Globus pallidus (tissue), 1 donor: Measurements from ENCODE around the gene VSIR.

Experiments
- DNase-seq: peaks from one replicate; pipeline ENCODE4 v3.0.0-alpha.2; 2015; ENCODE audit warnings: low spot score

VSIR gene

DNA sequence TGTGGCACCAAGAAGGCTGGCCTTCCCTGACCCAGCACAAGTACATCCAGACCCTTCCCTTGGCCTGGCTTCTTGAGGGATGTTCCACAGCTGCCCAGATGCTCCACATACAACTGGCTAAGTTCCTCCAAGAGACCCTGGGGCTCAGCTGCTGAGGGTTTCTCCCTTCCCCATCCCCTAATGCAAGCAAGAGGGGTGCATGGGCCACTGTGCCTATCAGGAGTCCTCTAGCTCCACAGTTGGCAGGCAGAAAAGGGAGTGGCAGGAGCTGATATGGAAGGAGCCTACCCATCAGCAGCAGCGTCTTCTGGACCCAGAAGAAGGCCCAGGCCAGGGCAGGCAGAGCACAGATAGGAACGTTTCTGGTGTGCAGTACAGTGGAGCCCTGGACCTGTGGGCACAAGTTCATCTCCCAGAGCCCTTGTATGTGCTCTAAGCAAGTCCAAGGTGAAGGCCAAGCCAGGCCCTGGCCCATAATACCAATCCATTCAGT, 26.2 kb downstream of the VSIR start:
- DNase-seq, result no peak

DNA sequence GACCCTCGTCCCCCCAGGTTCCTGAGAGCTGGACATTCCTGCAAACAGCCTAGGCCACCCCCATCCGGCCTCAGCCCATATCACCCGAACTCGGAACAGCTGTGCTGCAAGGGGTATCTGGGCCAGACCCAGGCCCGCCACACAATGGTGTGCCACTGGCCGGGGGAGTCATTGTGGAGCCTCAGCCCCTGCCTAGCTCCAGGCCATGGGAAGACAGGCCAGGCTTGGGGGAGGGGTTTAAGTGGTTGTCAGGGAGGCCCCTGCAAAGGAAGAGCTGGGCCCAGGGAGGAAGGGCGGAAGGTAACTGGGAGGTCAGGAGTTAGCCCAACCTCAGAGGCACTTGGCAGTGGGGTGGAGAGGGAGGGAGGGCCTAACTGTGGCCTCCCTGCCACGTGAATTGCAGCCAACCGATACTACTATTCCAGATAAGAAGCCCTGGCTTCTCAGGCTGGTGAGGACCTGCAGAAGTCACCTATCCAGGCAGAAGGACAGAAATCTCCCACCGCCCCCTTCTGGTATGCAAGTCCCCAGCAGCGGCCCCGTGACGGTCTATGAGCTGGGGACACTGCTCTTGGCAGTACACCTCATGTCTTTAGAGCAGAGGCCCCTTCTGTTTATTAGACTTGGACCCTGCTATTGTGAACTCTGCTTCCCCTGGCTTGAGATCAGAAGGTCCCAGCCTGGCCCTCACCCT, 26.8 kb downstream of the VSIR start:
- no peak for DNase-seq

DNA sequence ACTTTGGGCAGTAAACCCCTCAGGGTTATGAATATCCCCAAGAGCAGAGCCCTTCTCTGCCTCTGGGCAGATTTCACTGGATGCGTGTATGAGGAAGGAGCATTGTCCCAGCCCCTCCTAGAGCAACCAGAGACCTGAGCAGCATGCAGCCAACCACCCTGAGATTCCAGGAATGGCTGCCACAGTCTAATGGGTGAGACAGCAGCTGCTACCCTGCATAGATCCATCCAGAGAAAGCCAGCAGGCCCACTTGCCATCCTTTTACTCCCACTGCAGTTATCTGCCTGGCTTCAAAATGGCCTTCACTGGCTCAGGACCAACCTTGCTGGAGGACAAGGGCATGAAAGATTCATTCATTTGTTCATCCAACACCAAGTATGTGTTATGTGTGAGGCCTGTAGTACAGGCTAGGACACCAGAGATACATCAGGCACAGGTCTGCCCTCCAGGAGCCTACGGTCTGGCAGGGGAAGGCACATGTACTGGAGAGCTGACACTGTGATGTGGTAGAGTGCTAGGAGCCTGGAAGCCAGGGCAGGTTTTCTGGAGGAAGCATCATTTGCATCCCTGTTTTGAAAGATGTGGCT, 27.6 kb downstream of the VSIR start:
- DNase-seq, result no peak

DNA sequence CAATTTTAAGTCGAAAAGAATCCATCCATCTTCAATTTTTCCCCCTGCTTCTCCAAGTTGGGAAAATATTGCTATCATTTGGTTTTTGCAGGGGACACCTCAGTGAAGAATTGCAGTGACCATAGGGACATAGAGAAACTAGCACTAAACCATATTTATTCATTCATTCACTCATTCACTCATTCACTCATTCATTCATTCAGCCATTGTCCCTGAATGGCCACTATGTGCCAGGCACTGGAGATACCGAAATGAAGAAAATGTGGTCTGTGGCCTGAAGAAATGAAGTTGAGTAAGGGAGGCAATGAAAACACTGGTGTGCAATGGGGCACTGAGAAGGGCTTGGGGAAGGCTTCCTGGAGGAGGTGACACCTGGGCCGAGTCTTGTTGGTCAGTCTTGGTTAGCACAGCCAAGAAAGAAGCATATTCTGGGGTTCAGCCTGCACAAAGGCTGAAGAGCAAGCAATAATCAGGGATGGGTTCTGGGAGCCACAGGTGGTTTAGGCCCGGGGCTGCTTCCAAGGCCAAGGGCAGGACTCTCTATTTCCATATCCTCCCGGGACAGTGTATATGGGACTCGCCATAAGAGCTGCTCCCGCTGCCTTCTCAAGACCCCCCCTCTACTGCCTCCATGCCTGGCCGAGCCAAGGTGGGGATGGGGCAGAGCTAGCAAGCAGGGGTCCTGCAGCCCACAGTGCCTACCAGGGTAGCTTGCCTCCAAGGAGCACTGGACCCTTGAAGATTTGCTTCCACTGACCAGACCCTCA, 28.2 kb downstream of the VSIR start:
- no peak for DNase-seq

GRCh38 chr10:71743866-71744265, 29.5 kb downstream of the VSIR start:
- DNase-seq, result no peak

GRCh38 chr10:71743089-71743838, 30.1 kb downstream of the VSIR start:
- no peak for DNase-seq

GRCh38 chr10:71742301-71743088, 30.8 kb downstream of the VSIR start:
- no peak for DNase-seq

- DNase-seq, result no peak
These were observed 31.6 kb downstream of the VSIR start for GRCh38 chr10:71741671-71742070.

DNA sequence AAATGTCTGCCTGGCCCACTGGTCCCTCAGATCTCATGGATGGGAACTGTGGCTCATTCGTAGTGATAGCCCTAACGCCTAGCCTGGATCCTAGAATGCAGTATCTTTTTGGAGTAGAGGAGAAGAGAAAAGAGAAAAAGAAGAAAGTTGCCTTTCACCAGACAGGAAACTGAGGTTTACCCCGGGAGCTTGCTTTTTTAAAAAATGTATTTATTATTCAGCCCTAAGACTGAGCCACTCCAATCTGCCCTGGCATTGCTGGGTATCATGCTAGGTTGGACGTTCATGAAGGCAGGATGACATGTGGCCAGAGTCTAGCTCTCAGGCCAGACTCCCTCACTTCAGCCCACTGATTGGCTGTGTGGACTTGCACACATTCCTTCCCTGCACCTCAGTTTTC, 32.3 kb downstream of the VSIR start:
- no peak for DNase-seq

DNA sequence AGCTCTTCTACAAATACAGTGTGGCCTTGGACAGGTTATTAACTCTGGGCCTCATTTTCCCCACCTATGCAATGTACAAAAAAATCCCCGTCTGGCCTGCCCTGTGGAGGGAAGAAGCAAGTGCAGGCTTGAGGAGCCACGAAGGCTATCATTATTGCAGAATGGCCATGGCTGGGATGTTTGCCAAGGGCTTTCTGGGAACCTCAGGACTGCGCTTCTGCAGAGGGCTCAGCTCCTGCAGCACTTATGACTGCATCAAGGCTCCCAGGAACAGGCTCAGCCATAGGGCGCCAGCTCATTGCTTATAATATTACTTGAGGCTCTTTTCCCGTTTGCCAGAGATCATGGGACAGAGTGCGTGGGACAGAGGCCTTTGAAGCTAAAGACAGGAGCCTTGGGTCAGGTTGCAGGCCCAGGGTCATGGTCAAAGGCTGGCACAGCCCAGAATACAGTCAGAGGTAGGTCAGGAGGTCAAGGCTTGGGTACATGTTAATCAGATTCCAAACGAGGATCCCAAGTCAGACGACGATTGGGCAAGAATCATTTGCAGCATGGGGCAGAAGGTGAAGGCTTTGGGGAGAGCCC, 33.2 kb downstream of the VSIR start:
- no peak for DNase-seq

DNA sequence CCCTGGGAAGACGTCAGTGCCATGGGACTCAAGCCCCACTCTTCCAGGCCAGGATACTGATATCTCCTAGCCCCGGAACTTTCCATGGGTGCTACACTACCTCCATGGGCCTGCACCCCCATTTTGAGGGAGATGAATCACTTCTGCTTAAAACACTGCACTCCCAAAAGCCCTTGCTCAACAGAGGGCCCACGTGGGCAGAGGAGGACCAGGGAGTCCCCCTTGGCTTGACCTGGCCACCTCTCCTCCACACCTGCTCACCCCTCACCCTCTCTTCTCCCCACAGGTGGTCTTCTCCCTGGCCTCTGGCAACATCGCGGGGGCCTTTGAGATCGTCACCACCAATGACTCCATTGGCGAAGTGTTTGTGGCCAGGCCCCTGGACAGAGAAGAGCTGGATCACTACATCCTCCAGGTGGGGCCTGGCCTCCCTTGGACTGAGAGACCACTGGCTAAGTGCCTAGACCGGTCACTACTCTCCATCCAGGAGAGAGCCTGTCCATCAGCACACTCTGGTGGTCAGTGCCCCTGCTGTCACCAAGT, 33.9 kb downstream of the VSIR start:
- no peak for DNase-seq

- no peak for DNase-seq
These were observed 35.5 kb downstream of the VSIR start for GRCh38 chr10:71737834-71738197.

GRCh38 chr10:71737001-71737833, 36.1 kb downstream of the VSIR start:
- no peak for DNase-seq

DNA sequence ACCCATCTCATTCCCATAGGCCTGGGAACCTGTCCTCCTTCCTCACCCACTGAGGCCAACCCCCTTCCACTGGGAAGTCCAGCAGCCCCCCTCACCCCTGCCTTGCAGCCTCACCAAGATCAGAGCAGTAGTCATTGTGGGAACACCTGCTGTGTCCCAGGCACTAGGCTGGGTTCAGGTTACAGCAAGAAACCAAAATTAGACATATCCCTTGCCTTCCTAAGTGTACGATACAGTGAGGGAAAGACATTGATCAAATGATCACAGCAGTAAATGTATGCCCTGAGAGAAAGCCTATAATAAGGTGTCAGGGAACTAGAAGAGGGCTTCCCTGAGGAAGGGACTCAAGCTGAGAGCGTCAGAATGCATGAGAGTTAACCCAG, 36.8 kb downstream of the VSIR start:
- DNase-seq, result no peak

GRCh38 chr10:71735709-71736569, 37.4 kb downstream of the VSIR start:
- no peak for DNase-seq

DNA sequence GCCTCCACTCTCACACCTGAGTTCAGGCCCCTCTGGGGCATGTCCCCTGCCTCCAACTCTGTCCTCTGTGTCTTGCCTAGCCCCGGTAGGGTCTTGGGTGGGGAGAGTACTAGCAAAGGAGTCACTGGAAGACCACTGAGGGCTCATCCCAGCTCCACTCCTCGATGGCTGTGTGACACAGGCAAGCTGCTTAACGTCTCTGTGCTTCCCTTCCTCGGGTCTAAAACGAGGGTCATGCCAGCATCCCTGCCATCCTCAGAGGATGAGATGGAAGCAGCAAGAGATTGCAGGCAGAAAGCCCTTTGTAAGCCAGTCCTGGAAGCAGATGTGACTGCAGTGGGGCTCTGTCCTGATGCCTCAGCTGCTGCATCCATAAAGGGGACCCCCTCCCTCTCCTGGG, 38.5 kb downstream of the VSIR start:
- no peak for DNase-seq

DNA sequence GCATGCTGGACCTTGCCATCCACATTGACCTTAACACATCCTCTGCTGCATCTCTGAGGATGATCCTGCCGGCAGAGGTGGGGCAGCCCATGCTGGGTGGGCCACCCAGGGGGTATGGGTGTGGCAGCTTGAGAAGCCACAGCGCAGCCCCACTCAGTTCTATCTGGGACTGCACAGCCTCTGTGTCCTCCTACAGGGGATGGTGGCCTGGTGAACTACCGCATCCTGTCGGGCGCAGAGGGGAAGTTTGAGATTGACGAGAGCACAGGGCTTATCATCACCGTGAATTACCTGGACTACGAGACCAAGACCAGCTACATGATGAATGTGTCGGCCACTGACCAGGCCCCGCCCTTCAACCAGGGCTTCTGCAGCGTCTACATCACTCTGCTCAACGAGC, 41.5 kb downstream of the VSIR start:
- DNase-seq, result no peak

DNA sequence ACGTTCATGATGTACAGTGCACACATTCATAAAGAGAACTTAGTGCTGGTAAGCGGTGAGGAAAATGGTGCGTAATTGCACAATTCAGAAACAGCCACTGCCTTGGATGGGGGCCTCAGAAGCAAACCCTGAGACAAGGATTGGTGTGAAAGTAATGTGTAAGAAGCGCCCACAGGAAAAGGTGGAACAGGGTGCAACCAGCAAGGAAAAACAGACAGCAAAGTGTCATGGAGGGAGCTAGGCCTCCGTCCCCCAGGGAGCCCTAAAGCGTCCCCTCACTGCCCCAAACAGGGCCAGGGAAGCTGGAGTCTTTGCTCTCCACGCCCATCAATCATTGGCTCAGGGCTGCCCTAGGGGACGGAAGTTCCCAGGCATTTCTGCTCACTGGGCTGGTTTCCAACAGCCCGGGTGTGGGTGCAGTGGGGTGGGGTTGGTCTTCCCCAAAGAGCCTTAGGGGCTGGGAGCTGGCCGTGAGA, 44.1 kb downstream of the VSIR start:
- DNase-seq, result no peak
